GM23248 (cell line): Measurements from ENCODE around the gene RPA1.

Source experiments
- EZH2 ChIP-seq: fragments of 200-600 bp; sonication (generic); IDR thresholded peaks from 2 replicates; pipeline ENCODE4 v1.6.1; 2018; ENCODE audit warnings: antibody characterized with exemption, mild to moderate bottlenecking; ENCODE audit not compliant: insufficient read depth, poor library complexity, severe bottlenecking
- EZH2phosphoT487 ChIP-seq: fragments of 200-600 bp; sonication (generic); IDR thresholded peaks from 2 replicates; pipeline ENCODE4 v1.6.1; 2018; ENCODE audit warnings: antibody characterized with exemption, moderate library complexity, mild to moderate bottlenecking, low read depth; ENCODE audit not compliant: insufficient read depth

DNA sequence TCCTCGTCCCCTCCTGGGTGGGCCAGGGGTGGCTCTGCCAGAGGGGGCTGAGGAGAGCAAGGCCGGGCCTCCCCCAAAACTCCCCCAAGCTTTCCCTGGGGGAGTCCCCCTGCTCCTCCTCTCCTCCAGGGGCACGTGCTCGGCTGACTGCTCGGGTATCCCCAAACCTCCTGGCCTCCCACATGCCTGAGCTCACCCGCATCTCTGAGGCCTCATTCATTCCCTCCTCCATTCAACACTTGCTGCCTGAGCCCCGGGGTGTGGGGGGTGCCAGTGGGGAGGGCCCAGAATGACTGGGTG, 112.2 kb downstream of the RPA1 start:
- TF ChIP-seq EZH2 (no peak), EZH2phosphoT487 (no peak)
